HG02798 (cell line): ENCODE results near the gene NAGPA.

Experiments
- ATAC-seq: cut with Tn5 transposase; IDR thresholded peaks from one replicate; pipeline ENCODE4 v1.9.1; 2021; ENCODE audit warnings: mild to moderate bottlenecking; ENCODE audit not compliant: unreplicated experiment, poor library complexity

Gene NAGPA

GRCh38 chr16:5006348-5007193, 27.2 kb downstream of the NAGPA start:
- ATAC-seq = no peak

DNA sequence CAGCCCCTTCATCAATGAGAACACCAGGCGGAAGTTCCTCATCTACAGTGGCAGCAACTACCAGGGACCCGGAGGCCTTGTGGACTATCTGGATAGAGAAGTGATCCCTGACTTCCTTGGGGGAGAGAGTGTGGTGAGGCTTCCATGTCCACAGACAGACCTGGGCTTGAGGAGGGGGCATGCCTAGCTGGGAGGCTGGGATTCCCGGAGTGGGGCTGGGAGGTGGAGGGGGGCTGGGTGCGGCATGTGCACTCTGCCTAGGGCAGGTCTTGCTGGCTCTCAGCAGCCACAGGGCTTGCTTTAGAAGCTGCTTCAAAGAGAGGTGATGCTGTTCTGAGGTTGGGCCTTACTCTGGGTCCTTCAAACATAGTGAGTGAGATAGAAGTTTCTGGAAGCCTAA, 27.8 kb downstream of the NAGPA start:
- ATAC-seq = no peak

GRCh38 chr16:5004311-5004710, 29.4 kb downstream of the NAGPA start:
- ATAC-seq = no peak

GRCh38 chr16:5003828-5004227, 29.9 kb downstream of the NAGPA start:
- no peak for ATAC-seq

DNA sequence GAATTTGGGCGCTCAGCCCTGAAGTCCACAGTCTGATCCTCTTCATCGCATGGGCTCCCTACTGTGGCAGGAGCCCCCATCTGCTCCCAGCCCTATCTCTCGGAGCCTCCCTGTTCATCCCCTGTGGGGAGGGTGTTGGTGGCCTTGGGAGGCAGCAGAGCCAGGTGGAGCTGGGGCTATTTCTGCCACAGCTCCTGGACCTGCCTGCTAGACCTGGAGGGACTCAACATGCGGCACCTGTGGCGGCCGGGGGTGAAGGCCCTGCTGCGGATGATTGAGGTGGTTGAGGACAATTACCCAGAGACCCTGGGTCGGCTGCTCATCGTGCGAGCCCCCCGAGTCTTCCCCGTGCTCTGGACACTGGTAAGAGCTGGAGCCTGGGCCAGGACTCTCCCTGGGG, 30.5 kb downstream of the NAGPA start:
- no peak for ATAC-seq

- no peak for ATAC-seq
Observed at GRCh38 chr16:5002699-5003143, 31.0 kb downstream of the NAGPA start.

GRCh38 chr16:5001986-5002385, 31.7 kb downstream of the NAGPA start:
- no peak for ATAC-seq

- ATAC-seq = no peak
Observed at GRCh38 chr16:5001571-5001970, 32.2 kb downstream of the NAGPA start.

- ATAC-seq = no peak
Observed at GRCh38 chr16:5000573-5001001, 33.1 kb downstream of the NAGPA start.

- no peak for ATAC-seq
Observed at GRCh38 chr16:4994719-4995434, 38.9 kb downstream of the NAGPA start.

DNA sequence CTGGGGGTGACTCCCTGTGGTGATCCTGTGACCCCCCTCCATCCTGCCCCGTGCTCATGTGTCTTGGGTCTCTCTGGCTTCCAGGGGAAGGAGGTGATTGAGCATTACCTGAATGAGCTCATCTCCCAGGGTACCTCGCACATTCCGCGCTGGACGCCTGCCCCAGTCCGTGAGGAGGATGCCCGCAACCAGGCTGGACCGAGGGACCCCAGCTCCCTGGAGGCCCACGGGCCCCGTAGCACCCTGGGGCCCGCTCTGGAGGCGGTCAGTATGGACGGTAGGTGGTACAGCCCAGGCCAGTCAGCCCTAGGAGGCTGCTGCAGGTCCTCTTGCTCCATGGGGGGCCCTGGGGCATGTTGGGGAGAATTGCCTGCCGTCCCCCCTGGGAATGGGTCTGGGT, 42.0 kb downstream of the NAGPA start:
- no peak for ATAC-seq

DNA sequence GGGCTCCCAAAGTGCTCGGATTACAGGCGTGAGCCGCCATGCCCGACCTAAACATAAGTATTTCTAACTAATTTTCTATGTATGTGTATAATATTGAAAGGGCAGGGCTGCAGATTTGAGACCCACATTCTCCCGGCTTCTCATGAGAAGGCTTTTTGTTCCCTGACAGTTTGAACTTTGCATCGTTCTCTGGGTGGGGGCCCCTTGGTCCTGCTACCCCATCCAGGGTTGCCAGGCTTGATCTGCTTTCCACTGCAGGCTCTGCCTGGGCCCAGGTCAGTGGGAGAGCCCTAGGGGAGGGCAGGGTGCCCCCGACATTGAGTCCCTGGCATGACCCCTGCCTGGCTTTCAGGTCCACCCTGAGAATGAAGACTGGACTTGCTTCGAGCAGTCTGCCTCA, 43.3 kb downstream of the NAGPA start:
- no peak for ATAC-seq

GRCh38 chr16:4989391-4990006, 44.2 kb downstream of the NAGPA start:
- ATAC-seq = no peak

DNA sequence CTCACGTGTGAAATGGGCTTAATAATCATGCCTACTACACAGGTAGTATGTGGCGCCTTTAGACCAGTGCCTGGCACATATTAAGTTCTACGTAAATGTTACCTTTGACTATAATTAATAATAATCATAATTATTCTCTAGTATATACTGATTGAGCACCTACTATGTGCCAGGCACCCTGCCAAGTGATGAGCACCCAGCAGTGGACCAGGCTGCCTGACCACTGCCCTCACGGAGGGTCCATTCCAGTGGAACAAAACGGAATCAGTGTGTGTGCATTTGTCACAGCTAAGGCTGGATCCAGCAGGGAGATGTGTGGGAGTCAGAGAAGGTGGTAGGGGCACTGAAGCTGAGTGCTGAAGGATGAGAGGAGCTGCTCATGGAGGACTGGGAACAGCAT, 45.1 kb downstream of the NAGPA start:
- no peak for ATAC-seq

DNA sequence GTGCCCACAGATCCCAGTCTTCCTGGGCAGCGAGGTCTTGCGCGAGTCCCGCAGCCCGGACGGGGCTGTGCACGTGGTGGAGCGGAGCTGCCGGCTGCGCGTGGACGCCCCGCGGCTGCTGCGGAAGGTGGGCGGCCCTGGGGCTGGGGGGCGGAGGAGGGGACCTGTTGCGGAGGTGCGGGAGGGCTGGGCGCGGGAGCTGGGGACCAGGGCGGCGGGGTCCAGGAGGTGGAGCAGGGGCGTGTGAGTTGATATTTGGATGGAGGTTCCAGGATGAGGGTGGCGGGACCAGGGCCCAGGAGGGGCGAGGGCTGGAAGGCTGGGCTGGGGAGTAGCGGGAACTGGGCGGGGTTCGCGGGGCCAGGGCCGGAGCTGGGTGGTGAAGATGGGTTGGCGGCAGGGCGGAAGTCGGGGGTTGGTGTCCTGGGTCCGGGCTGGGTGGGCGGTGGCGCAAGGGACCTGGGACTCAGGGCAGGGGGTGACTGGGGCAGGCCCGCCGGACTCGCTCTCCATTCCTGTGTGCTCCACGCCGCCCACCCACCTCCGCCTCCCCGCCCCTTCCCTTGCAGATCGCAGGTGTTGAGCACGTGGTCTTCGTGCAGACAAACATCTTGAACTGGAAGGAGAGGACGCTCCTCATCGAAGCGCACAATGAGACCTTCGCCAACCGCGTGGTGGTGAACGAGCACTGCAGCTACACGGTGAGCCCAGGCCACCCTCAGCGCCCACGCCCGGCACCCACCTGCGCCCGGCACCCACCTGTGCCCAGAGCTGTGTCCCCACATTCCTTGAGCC, 46.0 kb downstream of the NAGPA start:
- no peak for ATAC-seq

- no peak for ATAC-seq
Observed at GRCh38 chr16:4987250-4987579, 46.5 kb downstream of the NAGPA start.

- ATAC-seq = no peak
Observed at GRCh38 chr16:4984174-4984990, 49.4 kb downstream of the NAGPA start.

GRCh38 chr16:4982056-4982867, 51.5 kb downstream of the NAGPA start:
- ATAC-seq = no peak

DNA sequence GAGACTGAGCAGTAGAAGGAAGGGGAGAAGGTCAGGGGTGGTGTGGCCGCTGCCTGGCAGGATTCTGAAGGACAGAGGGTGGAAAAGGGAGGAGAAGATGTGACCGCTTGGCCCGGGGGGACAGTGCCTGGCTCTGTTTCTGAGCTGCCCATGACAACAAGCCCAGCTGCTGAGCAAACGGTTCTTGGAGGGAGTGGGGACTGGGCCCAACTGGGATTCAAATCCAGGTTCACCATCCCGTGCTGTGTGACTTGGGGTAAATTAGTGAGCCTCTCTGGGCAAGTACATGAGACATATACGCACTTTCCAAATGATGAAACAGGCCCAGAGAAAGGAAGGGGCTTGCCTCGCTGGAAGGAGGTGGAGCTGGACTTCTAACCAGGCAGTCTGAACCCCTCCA, 52.3 kb downstream of the NAGPA start:
- ATAC-seq = no peak
